Astrocyte of the cerebellum (primary cell): ENCODE results near the gene TAS2R40.

Experiments
- DNase-seq: peaks from one replicate; pipeline ENCODE4 v3.0.0-alpha.2; 2011; ENCODE audit warnings: low read depth
- H3K4me3 ChIP-seq: 2 replicates; pipeline ENCODE4 v1.5.1; 2011; ENCODE audit warnings: mild to moderate bottlenecking, low read depth, low read length, moderate library complexity
- CTCF ChIP-seq: IDR thresholded peaks from 2 replicates; pipeline ENCODE4 v1.5.1; 2012; ENCODE audit warnings: low read length, low read depth, moderate library complexity, mild to moderate bottlenecking; ENCODE audit errors: missing control alignments
- in situ Hi-C: cut with HindIII; loops from 2 replicates; pipeline ENCODE4 v1.10.0; 2017; ENCODE audit warnings: low sequenced_read_pairs

Gene TAS2R40

GRCh38 chr7:143239813-143240212, 18.0 kb downstream of the TAS2R40 start:
- H3K4me3 ChIP-seq, result no peak overlapping the region
- no peak for DNase-seq
- no peak for TF ChIP-seq CTCF
- in situ Hi-C loops, result no loop called here

- in situ Hi-C loops, result no loop called here
- H3K4me3 ChIP-seq, result no peak overlapping the region
- peak; percentile 93 for TF ChIP-seq CTCF
- DNase-seq, result peak; percentile 79
Measured at GRCh38 chr7:143240291-143241168, 18.7 kb downstream of the TAS2R40 start.

- in situ Hi-C loops, result no loop called here
- TF ChIP-seq CTCF, result no peak
- H3K4me3 ChIP-seq, result no peak overlapping the region
- DNase-seq, result no peak
Measured at GRCh38 chr7:143242306-143242705, 20.5 kb downstream of the TAS2R40 start.

GRCh38 chr7:143243111-143243510, 21.3 kb downstream of the TAS2R40 start:
- no peak for DNase-seq
- in situ Hi-C loops, result no loop called here
- no peak for TF ChIP-seq CTCF
- H3K4me3 ChIP-seq, result no peak overlapping the region

- no peak for TF ChIP-seq CTCF
- in situ Hi-C loops, result no loop called here
- H3K4me3 ChIP-seq, result no peak overlapping the region
- DNase-seq, result no peak
Measured at GRCh38 chr7:143243614-143244013, 21.8 kb downstream of the TAS2R40 start.

- no peak for DNase-seq
- no peak for TF ChIP-seq CTCF
- in situ Hi-C loops, result no loop called here
- no peak overlapping the region for H3K4me3 ChIP-seq
Measured at GRCh38 chr7:143244321-143244720, 22.5 kb downstream of the TAS2R40 start.
